ENCODE measurements around the gene SYT3.
"Not testable (repeated sequence)": the region's sequence is repeated elsewhere in the genome, so short reads cannot be mapped to it uniquely, and the experiment has no call there.

The SYT3 gene

DNA sequence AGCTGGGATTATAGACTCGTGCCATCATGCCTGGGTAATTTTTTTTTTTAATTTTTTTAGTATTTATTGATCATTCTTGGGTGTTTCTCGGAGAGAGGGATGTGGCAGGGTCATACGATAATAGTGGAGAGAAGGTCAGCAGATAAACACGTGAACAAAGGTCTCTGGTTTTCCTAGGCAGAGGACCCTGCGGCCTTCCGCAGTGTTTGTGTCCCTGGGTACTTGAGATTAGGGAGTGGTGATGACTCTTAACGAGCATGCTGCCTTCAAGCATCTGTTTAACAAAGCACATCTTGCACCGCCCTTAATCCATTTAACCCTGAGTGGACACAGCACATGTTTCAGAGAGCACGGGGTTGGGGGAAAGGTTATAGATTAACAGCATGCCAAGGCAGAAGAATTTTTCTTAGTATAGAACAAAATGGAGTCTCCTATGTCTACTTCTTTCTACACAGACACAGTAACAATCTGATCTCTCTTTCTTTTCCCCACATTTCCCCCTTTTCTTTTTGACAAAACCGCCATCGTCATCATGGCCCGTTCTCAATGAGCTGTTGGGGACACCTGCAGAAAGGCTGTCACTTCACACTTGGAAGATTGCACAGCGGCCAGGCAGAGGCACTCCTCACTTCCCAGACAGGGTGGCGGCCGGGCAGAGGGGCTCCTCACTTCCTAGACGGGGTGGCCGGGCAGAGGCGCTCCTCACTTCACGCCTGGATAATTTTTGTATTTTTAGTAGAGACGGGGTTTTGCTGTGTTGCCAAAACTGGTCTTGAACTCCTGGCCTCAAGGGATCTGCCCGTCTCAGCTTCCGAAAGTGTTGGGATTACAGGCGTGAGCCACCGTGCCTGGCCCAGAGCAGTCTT, 57.7 kb downstream of the SYT3 start:
- H3K4me3 ChIP-seq (ENCODE audit: low read depth, low read length); H3K9me3 ChIP-seq (ENCODE audit: control insufficient read depth, insufficient read depth, low read depth, low read length); H3K36me3 ChIP-seq (ENCODE audit: control insufficient read depth, insufficient read depth, low read length); H3K4me1 ChIP-seq (ENCODE audit: control insufficient read depth, insufficient read depth, low read length); H3K27me3 ChIP-seq (ENCODE audit: control insufficient read depth, insufficient read depth, low read length); H3K27ac ChIP-seq (ENCODE audit: low read depth, low read length); H3K9ac ChIP-seq (ENCODE audit: low read length): not testable (repeated sequence)

GRCh38 chr19:50580970-50581634, 58.6 kb downstream of the SYT3 start:
- H3K9me3 ChIP-seq (ENCODE audit: control insufficient read depth, insufficient read depth, low read depth, low read length) = peaks cover 4% of the 10 kb centered on the region
- no peaks in the 10 kb centered on the region for H3K36me3 ChIP-seq (ENCODE audit: control insufficient read depth, insufficient read depth, low read length)
- no peak overlapping the region for H3K4me3 ChIP-seq (ENCODE audit: low read depth, low read length)
- no peak overlapping the region for H3K27ac ChIP-seq (ENCODE audit: low read depth, low read length)
- no peaks in the 10 kb centered on the region for H3K4me1 ChIP-seq (ENCODE audit: control insufficient read depth, insufficient read depth, low read length)
- no peaks in the 10 kb centered on the region for H3K27me3 ChIP-seq (ENCODE audit: control insufficient read depth, insufficient read depth, low read length)
- H3K9ac ChIP-seq (ENCODE audit: low read length) = no peak overlapping the region

DNA sequence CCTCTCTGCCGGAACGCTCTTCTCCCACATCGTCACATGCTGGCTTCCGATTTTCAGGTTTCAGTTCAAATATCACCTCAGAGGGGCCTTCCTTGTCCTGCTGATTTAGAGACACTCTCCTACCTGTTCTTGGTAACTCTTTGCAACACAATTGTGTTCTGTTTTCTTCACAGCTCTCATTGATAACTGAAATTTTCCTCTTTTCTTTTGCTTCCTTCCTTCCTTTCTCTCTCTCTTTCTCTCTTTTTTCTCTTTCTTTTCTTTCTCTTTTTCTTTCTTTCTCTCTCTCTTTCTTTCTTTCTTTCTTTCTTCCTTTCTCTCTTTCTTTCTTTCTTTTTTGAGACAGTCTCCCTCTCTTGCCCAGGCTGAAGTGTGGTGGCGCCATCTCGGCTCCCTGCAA, 59.4 kb downstream of the SYT3 start:
- H3K4me1 ChIP-seq (ENCODE audit: control insufficient read depth, insufficient read depth, low read length) = no peaks in the 10 kb centered on the region
- no peak overlapping the region for H3K27ac ChIP-seq (ENCODE audit: low read depth, low read length)
- peaks cover 4% of the 10 kb centered on the region for H3K9me3 ChIP-seq (ENCODE audit: control insufficient read depth, insufficient read depth, low read depth, low read length)
- no peaks in the 10 kb centered on the region for H3K27me3 ChIP-seq (ENCODE audit: control insufficient read depth, insufficient read depth, low read length)
- H3K36me3 ChIP-seq (ENCODE audit: control insufficient read depth, insufficient read depth, low read length) = no peaks in the 10 kb centered on the region
- H3K4me3 ChIP-seq (ENCODE audit: low read depth, low read length) = no peak overlapping the region
- no peak overlapping the region for H3K9ac ChIP-seq (ENCODE audit: low read length)

DNA sequence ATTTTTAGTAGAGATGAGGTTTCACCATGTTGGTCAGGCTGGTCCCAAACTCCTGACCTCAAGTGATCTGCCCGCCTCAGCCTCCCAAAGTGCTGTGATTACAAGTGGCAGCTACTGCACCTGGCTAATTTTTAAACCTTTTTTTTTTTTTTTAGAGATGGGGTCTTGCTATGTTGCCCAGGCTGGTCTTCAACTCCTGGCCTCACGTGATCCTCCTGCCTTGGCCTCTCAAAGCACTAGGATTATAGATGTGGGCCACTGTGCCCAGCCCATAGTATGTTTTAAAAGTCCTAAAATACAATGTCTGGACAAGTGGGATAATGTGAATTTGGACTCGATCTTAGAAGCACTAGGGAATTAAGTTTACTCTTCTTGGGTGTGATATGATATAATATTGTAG, 62.9 kb downstream of the SYT3 start:
- H3K9ac ChIP-seq (ENCODE audit: low read length); H3K27ac ChIP-seq (ENCODE audit: low read depth, low read length); H3K36me3 ChIP-seq (ENCODE audit: control insufficient read depth, insufficient read depth, low read length); H3K4me3 ChIP-seq (ENCODE audit: low read depth, low read length); H3K4me1 ChIP-seq (ENCODE audit: control insufficient read depth, insufficient read depth, low read length); H3K27me3 ChIP-seq (ENCODE audit: control insufficient read depth, insufficient read depth, low read length); H3K9me3 ChIP-seq (ENCODE audit: control insufficient read depth, insufficient read depth, low read depth, low read length): not testable (repeated sequence)

- no peak overlapping the region for H3K4me3 ChIP-seq (ENCODE audit: low read depth, low read length)
- 0 out of 2 replicates have a peak, but pooled peaks cover 3% of the 10 kb centered on the region for H3K4me1 ChIP-seq (ENCODE audit: control insufficient read depth, insufficient read depth, low read length)
- H3K36me3 ChIP-seq (ENCODE audit: control insufficient read depth, insufficient read depth, low read length) = no peaks in the 10 kb centered on the region
- H3K27me3 ChIP-seq (ENCODE audit: control insufficient read depth, insufficient read depth, low read length) = peaks cover 30% of the 10 kb centered on the region
- H3K9ac ChIP-seq (ENCODE audit: low read length) = no peak overlapping the region
- H3K9me3 ChIP-seq (ENCODE audit: control insufficient read depth, insufficient read depth, low read depth, low read length) = no peaks in the 10 kb centered on the region
- no peak overlapping the region for H3K27ac ChIP-seq (ENCODE audit: low read depth, low read length)
Observed at GRCh38 chr19:50573741-50574461, 65.8 kb downstream of the SYT3 start.

Data from HUES6 (cell line).